Prostate gland (tissue), 2 donors: ENCODE measurements around the gene SRPRB.

Source experiments
- CTCF ChIP-seq, 4 experiments: fragments of 200-600 bp in 2 of 4; fragments of 450-650 bp in 2 of 4; sonication (generic) in 2 of 4; IDR thresholded peaks; 1 replicate in 3 of 4; 2 replicates in 1 of 4; pipeline ENCODE4 v1.5.1; 2016 to 2019; ENCODE audit warnings: antibody characterized with exemption in 4 of 4, mild to moderate bottlenecking in 2 of 4, moderate library complexity in 2 of 4
- POLR2A ChIP-seq: fragments of 450-650 bp; IDR thresholded peaks from one replicate; pipeline ENCODE4 v1.6.1; 2016; ENCODE audit warnings: antibody characterized with exemption, mild to moderate bottlenecking
- POLR2AphosphoS5 ChIP-seq: sonication (generic); formaldehyde crosslinking; IDR thresholded peaks from one replicate; pipeline ENCODE4 v1.6.1; 2017; ENCODE audit warnings: antibody characterized with exemption

GRCh38 chr3:133792171-133792763 is 13.3 kb upstream of the SRPRB start:
- no peak for TF ChIP-seq POLR2AphosphoS5
- no peak for TF ChIP-seq CTCF (IDR thresholded peaks at IDR 0.05)
- TF ChIP-seq POLR2A = no peak
